WI38 (cell line): ENCODE results near the gene CPEB3.

Experiments used
- H3K4me3 ChIP-seq: 2 replicates; pipeline ENCODE4 v1.5.1; 2011; ENCODE audit warnings: low read depth, mild to moderate bottlenecking, control low read depth, low read length
- CTCF ChIP-seq: IDR thresholded peaks from 2 replicates; pipeline ENCODE4 v1.5.1; 2012; ENCODE audit warnings: low read depth, mild to moderate bottlenecking, control low read depth, low read length

CPEB3 gene

GRCh38 chr10:92010047-92010735 lies 280.7 kb downstream of the CPEB3 start:
- H3K4me3 ChIP-seq: no peak overlapping the region
- TF ChIP-seq CTCF: no peak

GRCh38 chr10:92009445-92009844 lies 281.4 kb downstream of the CPEB3 start:
- H3K4me3 ChIP-seq: no peak overlapping the region
- no peak for TF ChIP-seq CTCF

GRCh38 chr10:92005978-92006377 lies 284.9 kb downstream of the CPEB3 start:
- TF ChIP-seq CTCF: no peak
- H3K4me3 ChIP-seq: no peak overlapping the region

- TF ChIP-seq CTCF: no peak
- H3K4me3 ChIP-seq: no peak overlapping the region
Measured at GRCh38 chr10:92003258-92003657, 287.6 kb downstream of the CPEB3 start.

GRCh38 chr10:92001995-92002394 lies 288.9 kb downstream of the CPEB3 start:
- no peak overlapping the region for H3K4me3 ChIP-seq
- no peak for TF ChIP-seq CTCF

- no peak overlapping the region for H3K4me3 ChIP-seq
- TF ChIP-seq CTCF: no peak
Measured at GRCh38 chr10:92001581-92001980, 289.3 kb downstream of the CPEB3 start.
